ENCODE data around the gene CHST3.

DNA sequence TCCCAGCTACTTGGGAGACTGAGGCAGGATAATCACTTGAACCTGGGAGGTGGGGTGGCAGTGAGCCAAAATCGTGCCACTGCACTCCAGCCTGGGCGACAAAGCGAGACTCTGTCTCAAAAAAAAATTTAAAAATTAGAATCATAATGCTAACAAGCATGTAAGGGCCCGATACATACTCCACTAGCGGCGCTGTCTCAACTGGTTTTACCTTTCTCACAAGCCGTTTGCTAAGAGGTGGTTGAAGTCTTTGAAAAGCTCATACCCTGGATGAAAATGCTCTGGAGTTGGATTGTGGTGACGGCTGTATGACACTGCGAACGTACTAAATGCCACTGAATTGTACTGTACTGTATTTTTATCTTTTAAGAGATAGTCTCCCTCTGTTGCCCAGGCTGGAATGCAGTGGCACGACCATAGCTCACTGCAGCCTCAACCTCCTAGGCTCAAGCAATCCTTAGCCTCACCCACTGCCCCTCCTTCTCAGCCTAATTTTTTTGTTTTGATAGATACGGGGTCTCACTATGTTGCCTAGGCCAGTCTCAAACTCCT is 94.2 kb downstream of the CHST3 start:
- TF ChIP-seq, protein P1, sequence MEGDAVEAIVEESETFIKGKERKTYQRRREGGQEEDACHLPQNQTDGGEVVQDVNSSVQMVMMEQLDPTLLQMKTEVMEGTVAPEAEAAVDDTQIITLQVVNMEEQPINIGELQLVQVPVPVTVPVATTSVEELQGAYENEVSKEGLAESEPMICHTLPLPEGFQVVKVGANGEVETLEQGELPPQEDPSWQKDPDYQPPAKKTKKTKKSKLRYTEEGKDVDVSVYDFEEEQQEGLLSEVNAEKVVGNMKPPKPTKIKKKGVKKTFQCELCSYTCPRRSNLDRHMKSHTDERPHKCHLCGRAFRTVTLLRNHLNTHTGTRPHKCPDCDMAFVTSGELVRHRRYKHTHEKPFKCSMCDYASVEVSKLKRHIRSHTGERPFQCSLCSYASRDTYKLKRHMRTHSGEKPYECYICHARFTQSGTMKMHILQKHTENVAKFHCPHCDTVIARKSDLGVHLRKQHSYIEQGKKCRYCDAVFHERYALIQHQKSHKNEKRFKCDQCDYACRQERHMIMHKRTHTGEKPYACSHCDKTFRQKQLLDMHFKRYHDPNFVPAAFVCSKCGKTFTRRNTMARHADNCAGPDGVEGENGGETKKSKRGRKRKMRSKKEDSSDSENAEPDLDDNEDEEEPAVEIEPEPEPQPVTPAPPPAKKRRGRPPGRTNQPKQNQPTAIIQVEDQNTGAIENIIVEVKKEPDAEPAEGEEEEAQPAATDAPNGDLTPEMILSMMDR (IDR thresholded peaks at IDR 0.05): no peak
- TF ChIP-seq POLR2A (IDR thresholded peaks at IDR 0.05) (no peak), EP300 (IDR thresholded peaks at IDR 0.05) (no peak)

All from suprapubic skin (tissue), 3 donors.